AG09309 (cell line): Measurements from ENCODE around the gene OMA1.

Source experiments
- DNase-seq: peaks from one replicate; pipeline ENCODE4 v3.0.0-alpha.2; 2010; ENCODE audit warnings: low read depth
- H3K4me3 ChIP-seq: 2 replicates; pipeline ENCODE4 v1.5.1; 2011; ENCODE audit warnings: mild to moderate bottlenecking, low read depth, low read length, moderate library complexity; ENCODE audit not compliant: control insufficient read depth
- CTCF ChIP-seq: IDR thresholded peaks from 2 replicates; pipeline ENCODE4 v1.5.1; 2011; ENCODE audit warnings: mild to moderate bottlenecking, low read depth, low read length, inconsistent platforms; ENCODE audit not compliant: insufficient read depth, control insufficient read depth; ENCODE audit errors: missing control alignments

OMA1 gene

GRCh38 chr1:58581641-58582040 lies 35.1 kb upstream of the OMA1 start:
- H3K4me3 ChIP-seq = no peak overlapping the region
- TF ChIP-seq CTCF = no peak
- DNase-seq = no peak

GRCh38 chr1:58580186-58580585 lies 33.7 kb upstream of the OMA1 start:
- no peak for DNase-seq
- TF ChIP-seq CTCF = no peak

GRCh38 chr1:58577654-58578030 lies 31.1 kb upstream of the OMA1 start:
- no peak for TF ChIP-seq CTCF
- no peak for DNase-seq

More at GRCh38 chr1:58580186-58580585, 33.7 kb upstream of the OMA1 start:
- H3K4me3 ChIP-seq = no peak overlapping the region

GRCh38 chr1:58576727-58577653 lies 30.5 kb upstream of the OMA1 start, which contains the start of gene TACSTD2:
TSS of gene TACSTD2 (minus strand) at chr1:58577252. CDS start at chr1:58577156, 96 bp downstream.
- DNase-seq = no peak
- TF ChIP-seq CTCF = no peak
- H3K4me3 ChIP-seq = peak within 1 kb of the TSS; percentile 31

More at GRCh38 chr1:58577654-58578030, 31.1 kb upstream of the OMA1 start:
- no peak overlapping the region for H3K4me3 ChIP-seq

- H3K4me3 ChIP-seq = no peak overlapping the region
Observed at GRCh38 chr1:58576325-58576726, 29.8 kb upstream of the OMA1 start.

More at GRCh38 chr1:58576325-58576726, 29.8 kb upstream of the OMA1 start:
- no peak for TF ChIP-seq CTCF
- DNase-seq = no peak
